OCI-LY3 (cell line): ENCODE measurements around the gene RTP5.
"Not testable (repeated sequence)": the region's sequence is repeated elsewhere in the genome, so short reads cannot be mapped to it uniquely, and the experiment has no call there.

Experiments
- H2AFZ ChIP-seq: fragments of 200-600, 300-600 bp; shearing (Covaris generic); 2 replicates; pipeline ENCODE4 v1.6.0; 2014; ENCODE audit warnings: antibody characterized with exemption, low read depth, low read length
- H3K27ac ChIP-seq: fragments of 200-600, 300-600 bp; sonication (generic); 2 replicates; pipeline ENCODE4 v1.5.1; 2014; ENCODE audit warnings: mild to moderate bottlenecking, low read length, moderate library complexity, mixed read lengths
- H3K27me3 ChIP-seq: fragments of 200-600, 300-600 bp; sonication (generic); 2 replicates; pipeline ENCODE4 v1.6.1; 2014; ENCODE audit warnings: low read depth, low read length, mixed read lengths
- H3K36me3 ChIP-seq: fragments of 200-600, 300-600 bp; sonication (generic); replicated peaks from 2 replicates; pipeline ENCODE3; 2014; ENCODE audit warnings: low read depth, low read length, mixed read lengths
- H3K4me1 ChIP-seq: fragments of 300-600, 200-600 bp; sonication (generic); 2 replicates; pipeline ENCODE4 v1.6.1; 2014; ENCODE audit warnings: low read length, mixed read lengths
- H3K4me2 ChIP-seq: fragments of 200-600, 300-600 bp; sonication (generic); 2 replicates; pipeline ENCODE4 v1.6.1; 2014; ENCODE audit warnings: low read length, mixed read lengths
- H3K4me3 ChIP-seq: fragments of 300-600, 200-600 bp; sonication (generic); 2 replicates; pipeline ENCODE4 v1.5.1; 2014; ENCODE audit warnings: antibody characterized with exemption, mild to moderate bottlenecking, low read length, moderate library complexity
- H3K79me2 ChIP-seq: fragments of 300-600, 200-600 bp; shearing (Covaris generic); 2 replicates; pipeline ENCODE4 v1.6.1; 2014; ENCODE audit warnings: mild to moderate bottlenecking, low read length, mixed read lengths
- H3K9ac ChIP-seq: fragments of 300-600, 200-600 bp; shearing (Covaris generic); 2 replicates; pipeline ENCODE4 v1.6.0; 2014; ENCODE audit warnings: mild to moderate bottlenecking, low read length, moderate library complexity
- H3K9me3 ChIP-seq: fragments of 200-600, 300-600 bp; shearing (Covaris generic); 2 replicates; pipeline ENCODE4 v1.6.1; 2014; ENCODE audit warnings: low read length, mixed read lengths; ENCODE audit not compliant: insufficient read depth
- H4K20me1 ChIP-seq: fragments of 200-600, 300-600 bp; sonication (generic); 2 replicates; pipeline ENCODE4 v1.6.1; 2016; ENCODE audit warnings: low read length, mixed read lengths; ENCODE audit not compliant: insufficient read depth
- CTCF ChIP-seq: fragments of 200-600, 300-600 bp; sonication (generic); IDR thresholded peaks from 2 replicates; pipeline ENCODE4 v1.5.1; 2014; ENCODE audit warnings: antibody characterized with exemption, low read length, low read depth
- EZH2phosphoT487 ChIP-seq: fragments of 200-600 bp; shearing (Covaris generic); IDR thresholded peaks from 2 replicates; pipeline ENCODE4 v1.6.1; 2018; ENCODE audit warnings: antibody characterized with exemption, mixed run types, low read depth

Gene RTP5

GRCh38 chr2:241914542-241914941 is 45.0 kb downstream of the RTP5 start:
- H3K27ac ChIP-seq = no peak overlapping the region
- H3K9ac ChIP-seq = no peak overlapping the region
- no peaks in the 10 kb centered on the region for H3K9me3 ChIP-seq
- no peak for TF ChIP-seq EZH2phosphoT487
- H2AFZ ChIP-seq = no peak overlapping the region
- no peaks in the 10 kb centered on the region for H3K79me2 ChIP-seq
- H3K27me3 ChIP-seq = no peaks in the 10 kb centered on the region
- no peaks in the 10 kb centered on the region for H3K36me3 ChIP-seq
- no peaks in the 10 kb centered on the region; the same call in 1 of the 2 replicates for H4K20me1 ChIP-seq
- H3K4me3 ChIP-seq = no peak overlapping the region
- H3K4me1 ChIP-seq = no peaks in the 10 kb centered on the region
- no peak overlapping the region for H3K4me2 ChIP-seq

- not testable (repeated sequence) for H3K79me2 ChIP-seq, H4K20me1 ChIP-seq, H3K4me2 ChIP-seq, H3K36me3 ChIP-seq, H3K4me3 ChIP-seq, H3K27ac ChIP-seq, H3K9me3 ChIP-seq, H2AFZ ChIP-seq, H3K27me3 ChIP-seq, H3K9ac ChIP-seq, H3K4me1 ChIP-seq
These were observed 52.1 kb downstream of the RTP5 start for GRCh38 chr2:241921631-241922030.

- no peaks in the 10 kb centered on the region for H3K27me3 ChIP-seq
- no peak overlapping the region for H3K4me2 ChIP-seq
- H4K20me1 ChIP-seq = no peaks in the 10 kb centered on the region
These were observed 52.9 kb downstream of the RTP5 start for GRCh38 chr2:241922411-241922810.

GRCh38 chr2:241922816-241923601 is 53.5 kb downstream of the RTP5 start:
- H3K9ac ChIP-seq, H4K20me1 ChIP-seq, H3K36me3 ChIP-seq, H3K4me1 ChIP-seq, H3K27ac ChIP-seq, H3K4me3 ChIP-seq, H3K4me2 ChIP-seq, H3K27me3 ChIP-seq, H3K9me3 ChIP-seq, H2AFZ ChIP-seq, H3K79me2 ChIP-seq: not testable (repeated sequence)

More at GRCh38 chr2:241922411-241922810, 52.9 kb downstream of the RTP5 start:
- Histone ChIP-seq H3K9me3 (no peaks in the 10 kb centered on the region), H3K4me3 (no peak overlapping the region), H3K27ac (no peak overlapping the region), H3K79me2 (no peaks in the 10 kb centered on the region), H3K9ac (no peak overlapping the region), H3K4me1 (no peaks in the 10 kb centered on the region), H3K36me3 (no peaks in the 10 kb centered on the region), H2AFZ (no peak overlapping the region)
- TF ChIP-seq EZH2phosphoT487 (no peak), CTCF (no peak)
